HFF-Myc (cell line): ENCODE data around the gene MEF2B.

ENCODE experiments used
- DNase-seq: peaks from one replicate; pipeline ENCODE4 v3.0.0-alpha.2; 2011; ENCODE audit warnings: low read depth; ENCODE audit errors: extremely low read depth
- H3K4me3 ChIP-seq: replicated peaks from 2 replicates; pipeline ENCODE4 v1.5.1; 2011; ENCODE audit warnings: low read depth, mild to moderate bottlenecking, control low read depth, low read length
- CTCF ChIP-seq: IDR thresholded peaks from 2 replicates; pipeline ENCODE4 v1.5.1; 2012; ENCODE audit warnings: mild to moderate bottlenecking, low read depth, low read length, control low read depth; ENCODE audit errors: missing control alignments

The MEF2B gene

GRCh38 chr19:19170053-19170872 is at the start of gene MEF2B:
Gene MEF2B (minus strand): TSS chr19:19170263. CDS start chr19:19150735, 19,528 bp downstream.
- no peak for TF ChIP-seq CTCF
- no peak for DNase-seq
- no peak within 1 kb of the TSS for H3K4me3 ChIP-seq

GRCh38 chr19:19218911-19219310 is 48.8 kb upstream of the MEF2B start:
- no peak overlapping the region for H3K4me3 ChIP-seq
- TF ChIP-seq CTCF, result no peak
- no peak for DNase-seq

- no peak for TF ChIP-seq CTCF
- H3K4me3 ChIP-seq, result no peak overlapping the region
- DNase-seq, result no peak
These were observed 47.0 kb upstream of the MEF2B start for GRCh38 chr19:19217099-19217498.

- H3K4me3 ChIP-seq, result no peak overlapping the region
- no peak for DNase-seq
- TF ChIP-seq CTCF, result no peak
These were observed 45.7 kb upstream of the MEF2B start for GRCh38 chr19:19215792-19216191.

- no peak for TF ChIP-seq CTCF
- no peak for DNase-seq
- H3K4me3 ChIP-seq, result no peak overlapping the region
These were observed 44.8 kb upstream of the MEF2B start for GRCh38 chr19:19214892-19215291.

- no peak for TF ChIP-seq CTCF
- no peak overlapping the region for H3K4me3 ChIP-seq
- DNase-seq, result no peak
These were observed 44.1 kb upstream of the MEF2B start for GRCh38 chr19:19214159-19214490.
